Endodermal cell (in vitro differentiated cells): ENCODE data around the gene GPX4. TPM values are rescaled to one million over a fixed set of nuclear protein-coding genes. Genes with fewer than 3 reads are reported as not detected.

Experiments
- DNase-seq: peaks from one replicate; pipeline ENCODE4 v3.0.0-alpha.2; 2017
- H3K27ac ChIP-seq: 2 replicates; pipeline ENCODE4 v1.5.1; 2013; ENCODE audit warnings: mild to moderate bottlenecking, low read depth, low read length, moderate library complexity
- H3K27me3 ChIP-seq: 2 replicates; pipeline ENCODE4 v1.6.1; 2013; ENCODE audit warnings: mild to moderate bottlenecking, low read length, moderate library complexity; ENCODE audit not compliant: insufficient read depth, control insufficient read depth, poor library complexity, severe bottlenecking
- H3K36me3 ChIP-seq: 2 replicates; pipeline ENCODE4 v1.7.0; 2013; ENCODE audit warnings: mild to moderate bottlenecking, low read length, moderate library complexity; ENCODE audit not compliant: control insufficient read depth, insufficient read depth
- H3K4me1 ChIP-seq: one replicate; pipeline ENCODE4 v1.7.0; 2013; ENCODE audit warnings: low read length; ENCODE audit not compliant: control insufficient read depth, insufficient read depth
- H3K4me3 ChIP-seq: 2 replicates; pipeline ENCODE4 v1.5.1; 2013; ENCODE audit warnings: mild to moderate bottlenecking, low read length, moderate library complexity
- H3K9ac ChIP-seq: 2 replicates; pipeline ENCODE4 v1.6.1; 2013; ENCODE audit warnings: mild to moderate bottlenecking, low read length, moderate library complexity; ENCODE audit not compliant: poor library complexity, severe bottlenecking; ENCODE audit errors: extremely low read depth
- H3K9me3 ChIP-seq: 2 replicates; pipeline ENCODE4 v1.6.1; 2013; ENCODE audit warnings: mild to moderate bottlenecking, low read length, moderate library complexity; ENCODE audit not compliant: control insufficient read depth
- H3K27ac Mint-ChIP-seq: 2 replicates; pipeline ENCODE4 v1.8.0; 2020; ENCODE audit warnings: mixed read lengths
- H3K27me3 Mint-ChIP-seq: 2 replicates; pipeline ENCODE4 v1.8.0; 2021; ENCODE audit warnings: mild to moderate bottlenecking, mixed read lengths; ENCODE audit not compliant: insufficient read depth
- H3K36me3 Mint-ChIP-seq: 2 replicates; pipeline ENCODE4 v1.8.0; 2020; ENCODE audit warnings: low read depth, mixed read lengths
- H3K4me1 Mint-ChIP-seq: 2 replicates; pipeline ENCODE4 v1.8.0; 2020; ENCODE audit warnings: mixed read lengths
- H3K4me3 Mint-ChIP-seq: 2 replicates; pipeline ENCODE4 v1.8.0; 2020; ENCODE audit warnings: mild to moderate bottlenecking, moderate library complexity, mixed read lengths
- H3K9me3 Mint-ChIP-seq: 2 replicates; pipeline ENCODE4 v1.8.0; 2020; ENCODE audit warnings: mild to moderate bottlenecking, mixed read lengths
- CTCF ChIP-seq: fragments of 200-600 bp; sonication (generic); conservative IDR thresholded peaks from 2 replicates; pipeline ENCODE4 v1.5.0; 2021; ENCODE audit warnings: antibody characterized with exemption, mild to moderate bottlenecking
- WGBS, 2 experiments: methylation state at CpG; one replicate each; pipeline versions ENCODE4 v1.1.5 to v1.1.7; 2013; ENCODE audit warnings: missing lambda C conversion rate in 2 of 2, mixed read lengths in 1 of 2; ENCODE audit not compliant: insufficient coverage in 1 of 2, insufficient read length in 1 of 2; 5-methylcytosine and 5-hydroxymethylcytosine counted together
- total RNA-seq, 2 donors: library from RNA; stranded (reverse); fragmentation: NEBNext Ultra II Directional in 1 of 2; extraction: Animal tissue kit (Norgen Biotek cat#: 25700) in 1 of 2; gene quantifications; 2 replicates in 1 of 2; 3 replicates in 1 of 2; pipeline ENCODE4 v1.2.1, GENCODE V29; 2021

Gene GPX4
- total RNA-seq, 2 donors from 2014 or later, result 331 to 449 TPM

GRCh38 chr19:1088416-1089010 lies 15.3 kb upstream of the GPX4 start:
- no peaks in the 10 kb centered on the region for H3K9me3 ChIP-seq
- no peak for TF ChIP-seq CTCF
- H3K36me3 ChIP-seq, result peaks cover 36% of the 10 kb centered on the region
- 94 to 100% methylated on average over 13 to 27 of the region's 27 CpGs for WGBS, 2 experiments
- no peak overlapping the region for H3K27ac ChIP-seq
- no peak overlapping the region for H3K4me3 ChIP-seq
- no peak overlapping the region for H3K27ac Mint-ChIP-seq
- peaks cover under 1% of the 10 kb centered on the region for H3K4me1 Mint-ChIP-seq
- no peaks in the 10 kb centered on the region for H3K27me3 Mint-ChIP-seq
- peaks cover 35% of the 10 kb centered on the region for H3K36me3 Mint-ChIP-seq
- H3K4me3 Mint-ChIP-seq, result no peak overlapping the region
- H3K9ac ChIP-seq, result no peak overlapping the region
- no peaks in the 10 kb centered on the region for H3K27me3 ChIP-seq
- no peaks in the 10 kb centered on the region for H3K4me1 ChIP-seq
- no peak for DNase-seq
- no peaks in the 10 kb centered on the region for H3K9me3 Mint-ChIP-seq

DNA sequence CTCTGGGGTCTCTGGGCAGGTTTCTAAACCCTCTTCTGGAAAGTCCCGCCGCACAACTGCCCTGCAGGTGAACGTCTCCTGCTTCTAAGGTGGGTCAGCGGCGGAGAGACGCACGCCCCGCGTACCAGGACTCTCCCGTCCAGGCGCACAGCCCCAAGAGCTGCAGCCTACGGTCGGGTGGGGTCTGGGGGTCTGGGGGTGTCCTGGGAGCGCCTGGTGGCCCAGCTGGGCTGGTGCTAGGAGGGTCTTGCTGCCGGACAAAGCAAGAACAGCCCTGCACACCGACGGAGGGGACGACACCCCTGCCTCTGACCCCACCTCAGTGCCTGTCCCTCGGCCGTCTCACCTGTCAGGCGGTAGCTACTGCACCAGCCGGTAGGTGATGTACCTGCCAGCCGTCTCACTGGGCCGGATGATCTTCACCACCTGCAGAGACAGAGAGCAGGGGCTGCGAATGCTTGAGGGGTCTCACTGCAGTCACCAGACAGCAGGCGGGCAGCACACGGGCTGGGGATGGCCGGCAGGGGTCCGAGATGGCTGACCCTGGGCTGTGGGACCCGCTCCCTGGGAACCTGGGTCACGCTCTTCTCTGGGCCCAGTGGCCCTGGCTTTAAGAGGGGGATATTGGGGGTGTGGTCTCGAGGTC lies 14.5 kb upstream of the GPX4 start:
- Histone ChIP-seq H3K9ac (no peak overlapping the region), H3K36me3 (peaks cover 40% of the 10 kb centered on the region)
- 94 to 95% methylated on average over 17 to 32 of the region's 32 CpGs for WGBS, 2 experiments

GRCh38 chr19:1089891-1090290 lies 13.9 kb upstream of the GPX4 start:
- no peak overlapping the region for H3K27ac Mint-ChIP-seq
- H3K4me3 Mint-ChIP-seq, result no peak overlapping the region
- H3K4me1 ChIP-seq, result no peaks in the 10 kb centered on the region
- peaks cover 38% of the 10 kb centered on the region for H3K36me3 Mint-ChIP-seq
- H3K27me3 ChIP-seq, result no peaks in the 10 kb centered on the region
- no peaks in the 10 kb centered on the region for H3K27me3 Mint-ChIP-seq
- H3K9ac ChIP-seq, result no peak overlapping the region
- no peaks in the 10 kb centered on the region for H3K9me3 Mint-ChIP-seq
- TF ChIP-seq CTCF, result no peak
- H3K4me1 Mint-ChIP-seq, result peaks cover 4% of the 10 kb centered on the region
- DNase-seq, result no peak
- H3K27ac ChIP-seq, result no peak overlapping the region
- 95 to 100% methylated on average over 3 to 22 of the region's 22 CpGs for WGBS, 2 experiments
- H3K9me3 ChIP-seq, result no peaks in the 10 kb centered on the region
- H3K36me3 ChIP-seq, result peaks cover 40% of the 10 kb centered on the region
- no peak overlapping the region for H3K4me3 ChIP-seq

More for the DNA sequence above, 14.5 kb upstream of the GPX4 start:
- DNase-seq, result no peak
- Mint-ChIP-seq H3K36me3 (peaks cover 39% of the 10 kb centered on the region), H3K27me3 (no peaks in the 10 kb centered on the region), H3K9me3 (no peaks in the 10 kb centered on the region), H3K4me1 (peaks cover 2% of the 10 kb centered on the region), H3K27ac (no peak overlapping the region), H3K4me3 (no peak overlapping the region)
- no peak overlapping the region for H3K27ac ChIP-seq
- no peaks in the 10 kb centered on the region for H3K9me3 ChIP-seq
- H3K4me1 ChIP-seq, result no peaks in the 10 kb centered on the region
- no peaks in the 10 kb centered on the region for H3K27me3 ChIP-seq
- TF ChIP-seq CTCF, result no peak
- H3K4me3 ChIP-seq, result no peak overlapping the region
